OCI-M2 (cell line): ENCODE data around the gene SECTM1.

Source experiments
- DNase-seq: peaks from one replicate; lab custom pipeline; 2025; ENCODE audit not compliant: unreplicated experiment; lab: John Stamatoyannopoulos, UW

The SECTM1 gene

DNA sequence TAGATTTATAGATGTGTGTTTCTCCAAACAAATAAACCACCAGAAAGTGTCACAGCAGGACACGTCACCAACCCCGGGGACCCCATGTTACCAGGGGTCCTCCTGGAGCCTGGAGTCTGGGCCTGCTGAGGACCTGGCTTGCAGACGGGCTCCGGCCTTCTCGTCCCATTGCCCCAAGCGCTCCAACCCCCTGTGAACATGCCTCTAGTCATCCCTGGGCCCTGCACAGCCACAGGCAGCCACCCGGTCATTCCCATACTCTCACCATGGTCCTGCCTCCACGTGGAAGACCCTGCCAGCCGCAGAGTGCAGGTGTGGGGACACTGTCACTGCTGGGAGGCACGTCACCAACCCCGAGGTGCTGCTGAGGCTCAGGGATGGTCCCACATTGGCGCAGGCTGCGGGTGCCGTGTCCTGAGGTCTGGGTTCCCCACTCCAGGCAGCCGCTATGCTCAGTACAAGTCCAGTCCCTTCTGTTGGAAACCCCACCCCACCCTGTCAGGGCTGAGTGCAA lies 4.5 kb downstream of the SECTM1 start:
- no peak for DNase-seq

DNA sequence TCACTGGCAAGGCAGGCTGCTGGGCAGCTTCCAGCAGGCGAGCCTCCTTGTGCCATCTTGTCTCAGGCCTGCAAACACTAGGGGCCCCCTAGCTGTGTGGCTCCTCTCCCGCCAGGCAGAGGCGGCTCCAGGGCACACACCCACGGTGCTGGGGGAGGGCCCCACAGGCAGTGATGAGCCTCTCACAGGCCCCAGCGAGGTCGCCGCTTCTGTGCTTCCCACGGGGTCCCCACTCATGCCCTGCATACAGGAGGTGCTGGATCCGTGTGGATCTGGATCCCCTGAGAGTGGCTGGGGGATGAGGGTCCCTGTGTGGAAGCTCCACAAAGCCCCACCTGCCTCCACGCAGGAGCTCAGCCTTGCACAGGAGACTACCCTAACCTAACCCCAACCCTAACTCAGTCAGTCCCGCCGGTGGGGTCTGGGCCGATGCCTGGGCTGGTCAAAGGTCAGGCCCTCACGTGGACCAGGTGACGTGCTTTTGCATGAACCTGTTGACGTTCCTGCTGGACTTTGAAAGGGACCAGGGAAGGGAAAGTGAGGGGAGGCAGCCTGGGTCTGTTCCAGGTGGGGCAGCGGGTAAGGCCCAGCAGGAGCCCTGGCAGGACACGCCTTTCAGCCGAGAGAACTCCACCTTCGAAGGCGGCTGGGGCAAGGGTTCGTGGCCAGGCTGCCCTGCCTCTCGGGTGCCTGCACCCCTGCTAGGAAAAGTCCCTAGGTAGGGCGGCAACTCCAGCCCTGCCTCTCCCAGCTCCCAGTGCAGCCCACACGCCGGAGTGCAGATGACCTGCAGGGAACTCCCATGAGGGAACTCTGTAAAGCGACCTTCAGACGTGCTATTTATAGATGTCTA lies 5.2 kb downstream of the SECTM1 start:
- no peak for DNase-seq

DNA sequence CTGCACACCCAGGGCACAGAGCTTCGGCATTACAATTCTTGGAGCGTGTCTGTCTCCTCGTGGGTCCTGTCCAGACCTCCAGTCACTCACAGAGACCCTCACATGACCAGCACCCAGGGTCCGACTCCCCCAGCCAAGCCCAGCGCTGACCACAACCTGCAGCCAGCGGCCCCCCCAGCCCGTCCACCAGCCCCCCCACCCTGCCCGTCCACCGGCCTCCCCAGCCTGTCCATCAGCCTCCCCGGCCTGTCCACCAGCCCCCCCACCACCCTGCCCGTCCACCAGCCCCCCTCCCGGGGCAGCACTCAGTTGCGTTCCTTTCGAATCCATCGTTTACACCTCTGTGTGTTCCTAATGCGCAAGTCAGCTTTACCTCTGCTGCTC lies 5.8 kb downstream of the SECTM1 start:
- no peak for DNase-seq

DNA sequence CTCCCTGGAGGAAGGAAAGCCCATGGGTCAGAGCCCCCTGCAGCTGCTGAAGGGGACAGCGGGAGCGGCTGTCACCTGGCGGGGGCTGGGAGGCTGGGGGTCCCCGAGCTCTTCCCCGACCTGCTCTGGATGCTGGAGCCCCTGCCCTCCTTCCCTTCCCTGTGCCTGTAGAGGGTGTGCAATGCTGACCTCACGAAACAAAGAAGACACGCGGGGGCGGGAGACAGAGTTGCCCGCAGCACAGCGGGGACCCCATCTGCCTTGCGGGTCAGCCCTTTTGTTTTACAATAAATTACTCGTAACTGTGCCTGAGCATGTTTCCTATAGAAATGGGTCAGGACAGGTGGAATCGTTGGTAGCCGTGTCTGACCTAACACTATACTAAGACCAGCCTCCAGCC lies 6.3 kb downstream of the SECTM1 start:
- no peak for DNase-seq

DNA sequence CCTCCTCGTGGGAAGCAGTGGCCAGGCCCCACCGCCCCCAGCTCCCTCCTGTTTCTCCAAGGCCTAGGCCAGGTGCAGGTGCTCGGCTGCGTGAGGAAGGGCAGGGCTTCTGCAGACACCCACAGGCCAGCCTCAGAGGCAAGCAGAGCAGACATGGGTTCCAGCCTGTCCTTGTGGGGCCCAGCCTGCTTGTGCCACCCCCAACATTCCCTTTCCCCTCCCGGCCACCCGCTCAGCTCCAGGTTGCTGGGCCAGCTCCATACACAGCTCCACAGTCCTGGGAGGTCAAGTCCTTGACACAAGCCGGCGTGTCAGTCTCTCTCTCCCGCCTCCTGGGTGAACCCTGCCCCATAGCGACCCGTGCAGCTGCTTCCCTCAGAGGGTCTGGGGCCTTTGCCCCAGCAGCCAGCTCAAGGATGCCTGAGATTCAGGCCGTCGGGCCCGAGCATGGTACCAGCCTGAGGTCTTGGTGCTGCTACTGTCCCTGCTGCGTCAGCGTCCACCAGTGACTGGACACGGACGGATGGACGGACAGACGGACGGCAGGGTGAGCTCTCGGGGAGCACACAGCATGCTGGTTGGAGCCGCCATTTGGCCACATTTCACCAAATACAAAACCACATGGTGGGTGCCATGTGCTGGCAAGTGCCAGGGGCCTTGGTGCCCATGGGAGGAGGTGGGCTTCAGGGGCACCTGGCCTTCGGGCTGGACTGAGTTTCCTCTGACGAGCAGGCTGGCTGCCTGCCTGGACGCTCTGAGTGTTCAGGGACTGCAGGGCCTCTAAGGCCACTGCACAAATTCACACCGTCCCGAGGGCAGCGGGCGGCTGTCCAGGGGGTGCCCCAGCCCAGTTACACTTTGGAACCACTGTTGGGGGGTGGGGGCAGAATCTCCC lies 8.0 kb downstream of the SECTM1 start:
- DNase-seq = no peak

DNA sequence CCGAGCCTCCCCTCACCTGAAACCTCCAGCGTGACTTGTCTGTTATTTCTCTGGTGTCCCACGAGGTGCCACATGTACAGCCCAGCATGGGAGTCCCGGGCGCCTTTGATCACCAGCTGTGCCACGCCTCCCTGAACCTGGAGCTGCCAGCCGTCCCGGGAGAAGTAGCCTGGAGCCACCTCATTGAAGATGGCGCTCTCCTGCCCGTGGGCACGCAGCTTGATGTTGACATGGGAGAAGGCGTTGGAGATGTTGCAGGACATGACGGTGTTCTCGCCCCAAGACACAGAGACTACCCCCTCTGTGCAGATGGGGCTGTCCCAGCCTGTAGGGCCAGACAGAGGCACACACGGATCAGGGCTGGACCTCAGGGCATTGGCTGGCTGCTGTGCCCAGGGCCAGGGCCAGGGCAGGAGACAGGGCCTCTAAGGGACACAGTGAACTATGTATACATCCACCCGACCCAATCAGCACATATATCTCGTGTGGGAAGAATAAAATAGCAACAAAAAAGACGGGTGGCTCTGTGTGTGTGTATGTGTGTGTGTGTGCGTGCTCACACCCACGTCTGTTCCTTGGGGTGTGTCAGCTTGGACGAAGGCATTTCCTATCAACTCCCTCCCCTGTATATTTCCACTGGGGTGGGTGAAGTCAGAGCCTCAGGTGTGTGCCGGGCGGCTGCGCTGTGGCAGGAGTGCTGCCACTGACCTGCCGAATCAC lies 8.8 kb downstream of the SECTM1 start:
- DNase-seq = no peak

DNA sequence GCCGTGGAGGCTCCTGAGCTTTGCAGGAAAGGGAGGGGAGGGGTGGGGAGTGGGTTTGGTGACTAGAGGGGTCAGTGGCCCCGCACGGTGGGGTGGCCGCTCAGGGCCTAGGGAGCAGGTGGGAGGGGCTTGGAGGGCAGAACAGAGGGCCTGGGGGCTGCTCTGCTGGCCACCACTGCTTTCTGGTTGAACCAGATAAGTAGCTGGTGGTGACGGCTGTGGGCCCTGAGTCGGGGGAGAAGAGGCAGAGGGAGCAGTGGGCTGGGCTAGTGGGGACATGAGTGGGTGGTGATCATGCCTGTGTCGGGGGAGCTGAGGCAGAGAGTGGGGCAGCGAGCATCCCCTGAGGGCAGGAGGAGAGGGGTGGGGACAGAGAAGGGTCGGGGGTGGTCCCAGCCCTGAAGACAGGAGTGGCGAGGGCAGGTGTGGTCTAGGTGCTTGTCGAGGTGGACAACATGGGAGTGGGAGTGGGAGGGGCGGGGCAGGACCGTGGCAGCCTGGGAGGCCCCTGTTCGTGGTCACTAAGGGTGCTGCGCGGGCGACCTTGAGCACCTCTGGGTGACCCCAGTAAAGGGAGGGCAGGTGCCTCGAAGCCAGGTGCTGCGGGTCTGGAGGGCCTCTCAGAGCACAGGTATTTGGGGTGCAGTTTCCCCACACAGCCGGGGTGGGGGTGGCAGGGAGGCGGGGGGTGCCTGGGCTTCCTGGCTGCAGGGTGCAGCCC lies 9.9 kb downstream of the SECTM1 start:
- DNase-seq = no peak

DNA sequence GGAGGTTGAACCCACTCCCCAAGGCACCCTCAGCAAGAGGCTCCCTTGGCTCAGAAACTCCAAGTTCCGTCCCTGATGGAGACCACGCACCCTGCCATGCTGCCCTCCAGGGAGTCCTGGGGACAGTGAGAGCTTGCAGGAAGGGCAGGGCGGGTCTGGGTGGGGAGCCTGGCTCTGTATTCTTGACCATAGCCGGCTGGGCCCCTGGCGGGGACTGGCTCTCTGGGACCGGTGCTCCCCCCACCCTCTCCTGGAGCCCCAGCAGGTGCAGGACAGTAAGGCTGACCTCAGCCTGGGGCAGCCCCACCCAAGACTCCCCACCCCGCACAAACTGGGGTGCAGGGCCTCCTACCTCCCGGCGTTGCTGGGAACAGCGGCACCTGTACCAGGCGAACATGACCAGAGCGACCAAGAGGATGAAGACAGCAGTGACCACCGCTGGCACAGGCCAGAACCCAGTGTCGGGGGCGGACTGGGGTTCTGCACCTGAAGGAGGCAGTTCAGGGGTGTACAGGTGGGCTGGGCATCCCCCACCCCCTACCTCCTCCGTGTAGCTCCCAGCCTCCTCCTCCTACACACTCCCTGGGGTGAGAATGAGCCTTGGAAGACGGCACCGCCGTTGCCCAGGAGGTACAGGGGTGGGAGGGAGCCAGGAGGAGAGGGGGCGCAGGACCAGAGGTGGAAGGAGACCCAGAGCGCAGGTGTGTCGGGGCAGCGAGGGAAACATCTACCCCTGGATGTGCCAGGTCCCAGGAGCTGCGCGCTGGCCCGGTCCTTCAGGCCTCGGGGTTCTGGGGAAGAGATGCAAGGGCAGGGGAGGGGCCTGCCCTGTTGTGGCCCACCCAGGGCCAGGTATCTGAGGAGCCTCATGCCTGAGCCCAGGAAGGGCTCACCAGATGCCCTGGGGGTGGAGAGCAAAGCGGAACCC lies 10.8 kb downstream of the SECTM1 start:
- DNase-seq = no peak

DNA sequence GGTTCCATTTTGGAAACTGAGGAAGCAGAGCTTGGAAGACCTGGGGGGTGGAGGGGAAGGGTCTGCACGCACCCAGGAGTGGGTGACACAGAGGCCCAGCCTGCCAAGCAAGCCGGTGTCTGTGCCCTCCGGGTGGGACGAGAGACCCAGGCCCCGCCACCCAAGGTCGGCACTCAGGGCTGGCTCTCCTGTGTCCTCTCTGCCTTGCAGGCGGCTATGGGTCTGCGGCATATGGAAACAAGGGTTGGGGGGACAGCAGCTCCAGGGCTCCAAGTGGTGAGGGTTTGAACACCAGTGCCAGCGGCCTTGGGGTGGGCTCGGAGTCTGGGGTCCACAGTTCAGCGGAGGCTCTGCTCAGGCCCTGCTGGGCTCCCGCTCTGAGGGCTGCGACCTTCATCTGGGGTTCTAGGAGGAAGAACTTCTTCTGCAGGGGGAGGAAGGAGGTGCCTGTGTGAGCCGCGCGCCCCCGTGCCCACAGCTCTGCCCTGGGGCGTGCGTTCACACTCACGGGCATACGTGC lies 11.6 kb downstream of the SECTM1 start:
- no peak for DNase-seq

DNA sequence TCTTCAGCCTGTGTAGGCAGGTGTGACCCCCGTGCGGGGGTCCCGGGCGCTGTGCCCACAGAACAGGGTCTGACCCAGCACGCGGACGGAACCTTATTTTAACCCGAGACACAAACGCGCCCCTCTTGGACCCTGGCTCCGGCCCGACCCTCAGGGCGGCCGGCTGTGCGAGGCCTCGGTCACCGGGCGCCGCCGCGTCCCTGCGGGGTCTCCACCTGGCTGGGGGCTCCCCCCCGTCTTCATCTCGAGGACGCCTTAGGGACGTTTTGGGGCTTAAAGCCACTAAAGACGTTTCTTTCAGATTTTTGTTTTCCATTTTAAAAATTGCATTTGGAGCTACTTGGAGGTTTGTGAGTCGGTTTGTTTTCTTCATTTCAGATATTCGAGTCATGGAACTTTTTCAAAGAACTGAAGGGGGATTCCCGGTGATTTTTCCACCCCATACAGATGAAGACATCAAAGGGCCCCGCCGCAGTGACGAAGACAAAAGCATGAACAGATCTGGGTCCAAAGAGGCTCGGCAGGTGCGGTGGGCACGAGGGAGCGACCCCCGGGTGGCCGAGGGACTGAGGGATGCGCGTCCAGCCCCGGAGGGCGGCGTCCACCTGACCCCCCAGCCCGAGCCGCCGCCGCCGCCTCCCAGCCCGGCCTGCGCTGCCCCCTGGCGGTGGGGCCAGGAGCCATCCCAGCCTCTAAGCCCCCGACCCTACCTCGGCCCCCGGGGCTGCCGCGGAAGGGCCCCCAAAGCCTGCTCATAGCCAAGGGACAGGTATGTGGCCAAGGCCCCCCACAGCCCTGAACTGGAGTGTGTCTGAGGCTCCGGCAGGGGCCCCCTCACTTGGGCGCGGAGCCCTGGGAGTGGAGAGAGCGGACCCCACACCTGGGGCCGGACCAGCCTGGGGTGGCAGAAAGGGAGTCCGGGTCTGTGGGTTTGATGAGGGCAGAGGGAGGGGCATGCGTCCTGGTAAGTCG lies 12.3 kb downstream of the SECTM1 start:
- DNase-seq = no peak

DNA sequence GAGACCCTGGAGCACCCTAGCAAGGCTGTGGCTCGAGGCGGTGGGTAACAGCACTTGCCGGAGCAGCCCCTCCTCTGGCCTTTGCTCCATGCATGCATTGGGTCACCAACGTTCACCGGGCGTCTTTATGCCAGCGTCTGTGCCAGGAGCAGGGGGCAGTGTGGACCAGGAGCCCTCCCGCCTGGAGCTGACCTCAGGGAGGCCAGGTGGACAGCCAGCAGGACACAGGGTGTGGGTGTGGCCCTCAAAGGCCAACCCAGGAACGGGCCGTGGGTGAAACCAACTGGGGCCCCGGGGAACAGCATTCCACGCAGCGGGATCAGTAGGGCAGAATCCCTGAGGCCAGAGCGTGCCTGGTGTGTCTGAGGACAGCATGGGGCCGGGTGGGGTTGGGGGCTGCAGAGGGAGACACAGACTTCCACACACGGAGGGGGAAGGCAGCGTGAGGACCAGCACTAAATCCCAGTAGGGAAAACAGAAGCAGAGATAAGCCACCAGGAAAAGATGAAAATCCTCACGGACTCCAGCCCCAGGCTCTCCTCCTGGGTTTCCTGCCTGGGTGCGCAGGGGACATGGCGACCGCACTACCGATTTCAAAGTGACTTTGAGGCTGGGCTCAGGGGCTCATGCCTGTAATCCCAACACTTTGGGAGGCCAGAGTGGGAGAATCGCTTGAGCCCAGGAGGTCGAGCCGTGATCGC lies 13.3 kb downstream of the SECTM1 start:
- DNase-seq = no peak

DNA sequence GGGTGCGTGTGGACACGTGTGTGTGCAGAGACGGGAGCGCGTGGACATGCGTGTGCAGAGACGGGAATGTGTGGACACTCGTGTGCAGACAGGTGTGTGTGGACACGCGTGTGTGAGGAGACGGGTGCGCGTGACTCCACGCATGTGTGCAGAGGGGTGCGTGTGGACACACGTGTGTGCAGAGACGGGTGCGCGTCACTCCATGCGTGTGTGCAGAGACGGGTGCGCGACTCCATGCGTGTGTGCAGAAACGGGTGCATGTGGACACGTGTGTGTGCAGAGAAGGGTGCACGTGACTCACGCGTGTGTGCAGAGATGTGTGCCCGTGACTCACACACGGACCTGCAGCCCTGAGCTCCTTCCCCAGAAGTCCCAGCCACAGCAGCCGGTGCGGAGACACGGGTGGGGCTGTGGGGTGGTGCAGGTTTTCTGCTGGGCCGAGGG lies 13.9 kb downstream of the SECTM1 start:
- no peak for DNase-seq

DNA sequence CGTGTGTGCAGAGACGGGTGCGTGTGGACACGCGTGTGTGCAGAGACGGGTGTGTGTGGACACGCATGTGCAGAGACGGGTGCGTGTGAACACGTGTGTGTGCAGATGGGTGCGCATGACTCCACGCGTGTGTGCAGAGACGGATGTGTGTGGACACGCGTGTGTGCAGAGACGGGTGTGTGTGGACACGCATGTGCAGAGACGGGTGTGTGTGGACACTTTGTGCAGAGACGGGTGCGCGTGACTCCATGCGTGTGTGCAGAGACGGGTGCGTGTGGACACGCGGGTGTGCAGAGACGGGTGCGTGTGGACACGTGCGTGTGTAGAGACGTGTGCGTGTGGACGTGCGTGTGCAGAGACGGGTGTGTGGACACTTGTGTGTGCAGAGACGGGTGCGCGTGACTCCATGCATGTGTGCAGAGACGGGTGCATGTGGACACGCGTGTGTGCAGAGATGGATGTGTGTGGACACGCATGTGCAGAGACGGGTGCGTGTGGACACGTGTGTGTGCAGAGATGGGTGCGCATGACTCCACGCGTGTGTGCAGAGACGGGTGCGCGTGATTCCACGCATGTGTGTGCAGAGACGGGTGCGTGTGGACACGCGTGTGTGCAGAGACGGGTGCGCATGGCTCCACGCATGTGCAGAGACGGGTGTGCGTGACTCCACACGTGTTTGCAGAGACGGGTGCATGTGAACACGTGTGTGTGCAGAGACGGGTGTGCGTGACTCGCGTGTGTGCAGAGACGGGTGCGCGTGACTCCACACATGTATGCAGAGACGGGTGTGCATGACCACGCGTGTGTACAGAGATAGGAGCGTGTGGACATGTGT lies 14.6 kb downstream of the SECTM1 start:
- DNase-seq = no peak

DNA sequence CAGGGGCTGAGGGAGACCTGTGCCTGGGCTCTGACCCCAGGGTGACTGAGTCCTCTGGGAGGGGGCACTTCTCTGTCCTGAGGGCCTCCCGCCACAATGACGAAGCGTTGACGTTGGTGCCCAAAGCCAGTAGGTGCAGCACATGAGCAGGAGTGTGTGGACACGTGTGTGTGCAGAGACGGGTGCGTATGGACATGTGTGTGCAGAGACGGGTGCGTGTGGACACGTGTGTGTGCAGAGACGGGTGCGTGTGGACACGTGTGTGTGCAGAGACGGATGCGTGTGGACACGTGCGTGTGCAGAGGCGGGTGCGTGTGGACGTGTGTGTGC lies 15.4 kb downstream of the SECTM1 start:
- DNase-seq = no peak

DNA sequence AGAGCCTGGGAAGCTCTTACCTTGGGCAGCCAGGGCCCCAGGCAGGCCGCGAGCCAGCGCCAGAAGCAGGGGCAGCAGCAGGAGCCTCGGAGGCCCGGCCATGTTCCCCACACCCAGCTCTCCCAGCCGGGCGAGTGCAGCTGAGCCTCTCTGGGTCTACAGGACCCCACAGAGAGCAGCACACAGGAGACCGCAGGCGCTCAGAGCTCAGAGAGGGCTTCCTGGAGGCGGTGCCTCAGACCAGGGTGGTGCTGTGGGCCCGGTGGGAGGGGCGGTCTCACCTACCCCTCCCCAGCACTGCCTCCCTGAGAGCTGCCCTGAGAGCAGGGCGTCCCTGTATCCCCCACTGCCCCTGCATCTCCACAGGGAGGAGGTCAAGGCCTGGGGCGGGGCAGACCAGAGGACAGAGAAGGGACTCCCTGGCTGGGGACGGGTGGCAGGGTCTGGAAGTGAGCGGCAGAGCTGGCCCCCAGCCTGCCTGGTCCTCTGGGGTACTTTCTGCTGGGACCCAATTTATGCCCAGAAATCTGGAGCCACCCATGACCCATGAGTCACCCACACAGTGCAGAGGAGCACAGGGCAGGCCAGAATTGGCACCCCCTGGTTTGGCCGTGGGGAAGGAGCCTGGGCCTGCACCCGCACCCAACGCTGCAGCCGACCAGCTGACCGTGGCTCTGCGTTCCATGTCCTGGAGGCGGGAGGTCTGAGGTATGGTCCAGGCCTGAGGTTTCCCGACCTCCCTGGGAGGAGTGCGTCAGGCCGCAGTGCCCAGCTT lies 16.0 kb downstream of the SECTM1 start, which contains the start of gene CD7:
Gene CD7, minus strand, starts transcription at position 215 of the 775 bp plus-strand sequence. Its CDS starts 113 bp downstream, at position 102.
- no peak for DNase-seq
